Progenitor cell of endocrine pancreas (in vitro differentiated cells): ENCODE results near the gene NTPCR. TPM values are rescaled to one million over a fixed set of nuclear protein-coding genes. Genes with fewer than 3 reads are reported as not detected.

Source experiments
- DNase-seq: peaks from one replicate; pipeline ENCODE4 v3.0.0; 2021; ENCODE audit warnings: low spot score; ENCODE audit not compliant: unreplicated experiment
- H3K27ac Mint-ChIP-seq: 2 replicates; pipeline ENCODE4 v1.8.0; 2021; ENCODE audit warnings: mild to moderate bottlenecking, moderate library complexity, mixed read lengths
- H3K27me3 Mint-ChIP-seq: 2 replicates; pipeline ENCODE4 v1.8.0; 2021; ENCODE audit warnings: mixed read lengths
- H3K36me3 Mint-ChIP-seq: 2 replicates; pipeline ENCODE4 v1.8.0; 2022; ENCODE audit warnings: mixed read lengths; ENCODE audit not compliant: insufficient read depth
- H3K4me1 Mint-ChIP-seq: 2 replicates; pipeline ENCODE4 v1.8.0; 2021; ENCODE audit warnings: low read depth, mixed read lengths
- H3K4me3 Mint-ChIP-seq: 2 replicates; pipeline ENCODE4 v1.8.0; 2021; ENCODE audit warnings: low read depth, mild to moderate bottlenecking, moderate library complexity, mixed read lengths
- H3K9me3 Mint-ChIP-seq: 2 replicates; pipeline ENCODE4 v1.8.0; 2021; ENCODE audit warnings: low read depth, mixed read lengths
- total RNA-seq: library from RNA; stranded (reverse); gene quantifications from 2 replicates; pipeline ENCODE4 v1.2.1, GENCODE V29; 2021
- TF ChIP-seq, protein P1 (sequence below): fragments of 200-600 bp; sonication (generic); IDR thresholded peaks from one replicate; pipeline ENCODE4 v1.5.0; 2021; ENCODE audit warnings: antibody characterized with exemption, mild to moderate bottlenecking; ENCODE audit not compliant: unreplicated experiment

NTPCR gene
- total RNA-seq, 1 donor from 2014 or later = 59.0 TPM

DNA sequence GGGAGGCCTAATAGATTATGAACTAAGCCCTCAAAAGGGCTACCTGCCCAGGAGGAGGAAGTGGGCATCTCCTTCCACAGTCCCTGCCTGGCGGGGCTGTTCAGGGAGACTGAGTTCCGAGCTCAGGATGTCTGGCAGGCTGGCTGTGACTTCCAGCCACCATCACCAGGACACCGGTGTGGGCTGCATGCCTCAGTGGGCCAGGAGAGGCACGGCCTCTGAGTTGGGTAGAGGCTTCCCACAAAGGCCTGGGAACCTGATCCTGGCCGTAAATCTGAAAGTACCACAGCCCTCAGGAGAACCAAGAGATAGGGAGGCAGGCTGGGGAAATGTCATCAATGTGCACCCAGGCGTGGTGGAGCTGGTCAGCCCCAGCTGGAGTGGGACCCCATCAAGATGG is 29.1 kb downstream of the NTPCR start:
- Mint-ChIP-seq H3K27me3 (no peaks in the 10 kb centered on the region), H3K4me3 (no peak overlapping the region), H3K9me3 (no peaks in the 10 kb centered on the region), H3K27ac (no peak overlapping the region), H3K4me1 (peaks cover 6% of the 10 kb centered on the region), H3K36me3 (peaks cover 27% of the 10 kb centered on the region)
- DNase-seq = no peak
- TF ChIP-seq, protein P1, sequence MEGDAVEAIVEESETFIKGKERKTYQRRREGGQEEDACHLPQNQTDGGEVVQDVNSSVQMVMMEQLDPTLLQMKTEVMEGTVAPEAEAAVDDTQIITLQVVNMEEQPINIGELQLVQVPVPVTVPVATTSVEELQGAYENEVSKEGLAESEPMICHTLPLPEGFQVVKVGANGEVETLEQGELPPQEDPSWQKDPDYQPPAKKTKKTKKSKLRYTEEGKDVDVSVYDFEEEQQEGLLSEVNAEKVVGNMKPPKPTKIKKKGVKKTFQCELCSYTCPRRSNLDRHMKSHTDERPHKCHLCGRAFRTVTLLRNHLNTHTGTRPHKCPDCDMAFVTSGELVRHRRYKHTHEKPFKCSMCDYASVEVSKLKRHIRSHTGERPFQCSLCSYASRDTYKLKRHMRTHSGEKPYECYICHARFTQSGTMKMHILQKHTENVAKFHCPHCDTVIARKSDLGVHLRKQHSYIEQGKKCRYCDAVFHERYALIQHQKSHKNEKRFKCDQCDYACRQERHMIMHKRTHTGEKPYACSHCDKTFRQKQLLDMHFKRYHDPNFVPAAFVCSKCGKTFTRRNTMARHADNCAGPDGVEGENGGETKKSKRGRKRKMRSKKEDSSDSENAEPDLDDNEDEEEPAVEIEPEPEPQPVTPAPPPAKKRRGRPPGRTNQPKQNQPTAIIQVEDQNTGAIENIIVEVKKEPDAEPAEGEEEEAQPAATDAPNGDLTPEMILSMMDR = no peak

DNA sequence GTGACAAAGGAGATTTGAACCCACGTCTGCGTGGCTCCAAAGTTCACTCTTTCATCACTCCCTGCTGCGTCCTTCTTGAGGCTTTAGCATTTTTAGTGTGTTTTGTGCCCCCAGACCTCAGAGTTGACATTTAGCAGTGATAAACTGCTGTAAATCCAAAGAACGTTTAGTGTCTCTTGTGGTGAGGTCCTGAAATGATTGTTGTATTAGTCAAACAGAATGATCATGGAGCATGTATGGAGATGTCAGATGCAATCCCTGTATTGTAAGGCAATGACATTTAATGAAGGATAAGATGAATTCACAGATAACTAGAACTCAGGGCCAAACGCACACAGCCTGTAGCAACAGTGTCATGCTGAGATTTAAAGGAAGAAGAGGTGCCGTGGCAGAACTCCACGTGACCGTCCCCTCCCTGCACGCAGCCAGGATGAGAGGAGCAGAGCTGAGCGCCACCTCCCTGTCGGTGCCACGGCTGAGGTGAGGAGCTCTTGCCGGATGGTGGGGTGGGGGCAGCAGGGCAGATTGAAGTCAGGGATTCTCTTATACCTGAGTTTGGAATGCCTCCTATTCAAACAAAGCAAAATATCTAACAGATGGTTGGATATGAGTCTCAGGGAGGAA is 30.1 kb downstream of the NTPCR start:
- H3K27me3 Mint-ChIP-seq = no peaks in the 10 kb centered on the region
- no peaks in the 10 kb centered on the region for H3K9me3 Mint-ChIP-seq
- H3K4me3 Mint-ChIP-seq = no peak overlapping the region
- no peak overlapping the region for H3K27ac Mint-ChIP-seq
- H3K4me1 Mint-ChIP-seq = peaks cover 9% of the 10 kb centered on the region
- TF ChIP-seq, protein P1 = no peak
- no peak for DNase-seq
- H3K36me3 Mint-ChIP-seq = peaks cover 22% of the 10 kb centered on the region

DNA sequence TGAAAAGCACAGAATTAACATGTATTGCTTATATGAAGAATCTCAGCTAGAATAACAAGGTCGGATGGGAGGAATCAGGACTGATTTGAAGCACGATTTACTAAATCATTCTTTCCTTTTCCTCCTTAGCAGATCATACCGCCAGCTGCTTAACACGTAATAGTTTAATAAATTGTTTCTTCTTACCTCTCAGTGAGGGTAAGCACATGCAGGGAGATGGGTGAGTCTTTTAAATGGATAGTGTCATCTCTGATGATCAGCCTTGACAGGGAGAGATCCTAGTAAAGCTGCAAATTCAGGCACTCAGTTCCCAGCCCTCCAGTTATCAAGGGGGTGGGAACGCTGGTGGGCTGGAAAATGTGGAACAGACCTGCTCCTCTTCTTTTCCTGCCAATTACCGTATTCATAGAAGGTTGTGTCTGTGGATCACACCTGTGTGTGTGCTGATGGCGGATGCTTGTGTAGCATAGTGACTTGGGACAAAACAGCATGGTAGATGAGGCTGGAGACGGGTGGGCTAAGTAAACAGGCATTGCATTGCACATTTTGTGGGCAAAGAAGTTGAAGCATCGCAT is 30.7 kb downstream of the NTPCR start:
- no peaks in the 10 kb centered on the region for H3K27me3 Mint-ChIP-seq
- peaks cover 9% of the 10 kb centered on the region for H3K4me1 Mint-ChIP-seq
- H3K4me3 Mint-ChIP-seq = no peak overlapping the region
- H3K9me3 Mint-ChIP-seq = no peaks in the 10 kb centered on the region
- H3K36me3 Mint-ChIP-seq = peaks cover 20% of the 10 kb centered on the region
- DNase-seq = no peak
- TF ChIP-seq, protein P1 = no peak
- no peak overlapping the region for H3K27ac Mint-ChIP-seq

DNA sequence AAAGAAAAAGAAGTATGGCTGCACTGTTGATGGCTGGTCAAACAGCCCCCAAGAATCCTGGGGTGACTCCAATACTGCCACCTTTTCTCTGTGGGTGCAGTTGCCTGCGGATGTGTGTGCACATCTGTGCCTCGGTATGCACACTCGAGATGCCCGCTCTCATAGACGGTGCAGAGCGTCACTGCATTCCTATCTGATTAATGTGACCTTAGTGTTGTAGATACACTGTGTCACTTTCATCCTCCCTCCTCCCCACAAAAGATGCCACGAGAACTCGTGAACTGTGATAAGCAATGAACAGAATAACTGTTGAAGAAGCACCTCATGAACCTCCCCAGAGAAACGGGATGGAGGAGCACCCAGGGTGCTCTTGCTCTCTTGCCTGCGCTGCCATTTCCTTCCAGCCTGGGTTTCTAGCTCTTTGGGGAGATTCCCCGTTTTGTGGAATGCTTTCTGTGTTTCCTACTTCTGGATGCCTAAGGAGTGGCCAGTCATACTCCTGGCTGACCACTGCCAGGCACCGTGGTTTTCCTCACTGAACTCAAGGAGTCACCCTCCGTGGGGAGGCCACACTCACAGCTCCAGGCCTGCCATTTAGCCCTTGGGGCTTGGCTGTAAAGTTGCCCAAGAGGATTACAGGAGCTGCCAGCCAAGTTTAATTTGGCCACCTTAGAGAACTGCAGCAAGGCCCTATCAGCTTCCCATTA is 32.0 kb downstream of the NTPCR start:
- Mint-ChIP-seq H3K27ac (peak overlapping the region; percentile 38), H3K36me3 (peaks cover 16% of the 10 kb centered on the region), H3K27me3 (no peaks in the 10 kb centered on the region), H3K4me1 (peaks cover 9% of the 10 kb centered on the region), H3K9me3 (no peaks in the 10 kb centered on the region), H3K4me3 (no peak overlapping the region)
- TF ChIP-seq, protein P1 = no peak
- no peak for DNase-seq

DNA sequence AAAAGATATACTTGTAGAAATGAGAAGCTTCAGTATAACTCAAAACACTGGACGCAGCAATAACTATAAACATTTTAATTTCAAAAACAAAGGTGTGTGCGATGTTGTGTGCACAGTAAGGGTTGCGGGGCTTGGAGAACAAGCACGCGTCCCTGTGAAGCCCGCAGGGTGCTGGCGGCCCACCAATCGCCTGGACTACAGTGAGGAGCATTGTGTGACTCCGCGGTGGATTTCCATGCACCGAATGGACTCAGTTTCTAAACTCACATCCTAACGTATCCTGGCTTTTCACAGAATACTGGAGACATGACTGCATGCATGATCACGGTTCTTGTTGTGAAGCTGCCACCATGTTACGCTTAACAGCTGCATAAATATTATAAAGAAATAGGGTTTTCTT is 33.0 kb downstream of the NTPCR start:
- Mint-ChIP-seq H3K27me3 (no peaks in the 10 kb centered on the region), H3K36me3 (peaks cover 8% of the 10 kb centered on the region), H3K4me1 (peaks cover 4% of the 10 kb centered on the region), H3K27ac (no peak overlapping the region), H3K4me3 (no peak overlapping the region), H3K9me3 (no peaks in the 10 kb centered on the region)
- no peak for DNase-seq
- TF ChIP-seq, protein P1 = no peak
